Sciatic nerve (tissue), 2 donors: ENCODE measurements around the gene CTSD. TPM values are rescaled to one million over a fixed set of nuclear protein-coding genes. Genes with fewer than 3 reads are reported as not detected.
A peak's percentile ranks its signal among the peaks of the same experiment; 100 is the strongest.

Source experiments
- ATAC-seq: fragments of 200-7000 bp; cut with Tn5 transposase; one replicate; pipeline ENCODE4 v1.9.1; 2020; ENCODE audit warnings: mild to moderate bottlenecking, moderate library complexity
- DNase-seq: peaks from one replicate; pipeline ENCODE4 v3.0.0-alpha.2; 2020; ENCODE audit warnings: low spot score
- intact Hi-C: fragments of 100-400 bp; cut with DNase I; formaldehyde crosslinking; loops from one replicate; pipeline ENCODE4 v1.14.2; 2022
- total RNA-seq: library from RNA; stranded (reverse); fragmentation: NEBNext Ultra II Directional; extraction: Animal tissue kit (Norgen Biotek cat#: 25700); gene quantifications from one replicate; pipeline ENCODE4 v1.2.1, GENCODE V29; 2021
- donor health status: DM: no; HTN: no; CAD: no.
- donor health status: DM: no; HTN: no; CAD: no.

The CTSD gene
- total RNA-seq, 1 donor from 2014 or later = 554 TPM

GRCh38 chr11:1783725-1784529 is 20.2 kb upstream of the CTSD start:
- DNase-seq (no peak), ATAC-seq (no peak)
- intact Hi-C loops = no loop called here

GRCh38 chr11:1782831-1783724 is 19.4 kb upstream of the CTSD start:
- intact Hi-C loops = no loop called here
- ATAC-seq (no peak), DNase-seq (no peak)

- DNase-seq = no peak
- no peak for ATAC-seq
- intact Hi-C loops = no loop called here
Measured at GRCh38 chr11:1782031-1782590, 18.4 kb upstream of the CTSD start.

- intact Hi-C loops = no loop called here
- no peak for ATAC-seq
- peak; percentile 56 for DNase-seq
Measured at GRCh38 chr11:1781593-1781975, 17.9 kb upstream of the CTSD start.

GRCh38 chr11:1780700-1781592 is 17.2 kb upstream of the CTSD start:
- ATAC-seq (peak; percentile 67), DNase-seq (peak; percentile 77)
- intact Hi-C loops = no loop called here

- intact Hi-C loops = no loop called here
- DNase-seq (no peak), ATAC-seq (no peak)
Measured at GRCh38 chr11:1779806-1780699, 16.3 kb upstream of the CTSD start.

GRCh38 chr11:1779034-1779805 is 15.5 kb upstream of the CTSD start:
- ATAC-seq (no peak), DNase-seq (no peak)
- intact Hi-C loops = no loop called here

GRCh38 chr11:1778141-1778911 is 14.6 kb upstream of the CTSD start:
- DNase-seq (peak; percentile 56), ATAC-seq (no peak)
- intact Hi-C loops = no loop called here

GRCh38 chr11:1777737-1778136 is 14.0 kb upstream of the CTSD start:
- intact Hi-C loops = no loop called here

GRCh38 chr11:1776944-1777715 is 13.4 kb upstream of the CTSD start:
- DNase-seq (no peak), ATAC-seq (no peak)
- intact Hi-C loops = no loop called here

More at GRCh38 chr11:1777737-1778136, 14.0 kb upstream of the CTSD start:
- ATAC-seq = no peak
- DNase-seq = no peak

GRCh38 chr11:1776331-1776851 is 12.7 kb upstream of the CTSD start:
- no peak for ATAC-seq
- intact Hi-C loops = no loop called here
- DNase-seq = no peak

- ATAC-seq (no peak), DNase-seq (no peak)
- intact Hi-C loops = loop anchor here (2.0 kb wide), 1 partner anchor 14 kb away; no protein-coding TSS in a partner anchor
Measured at GRCh38 chr11:1774886-1775285, 11.2 kb upstream of the CTSD start.

GRCh38 chr11:1773994-1774550 is 10.3 kb upstream of the CTSD start:
- intact Hi-C loops = loop anchor here (2.0 kb wide), 1 partner anchor 13 kb away; no protein-coding TSS in a partner anchor
- DNase-seq (no peak), ATAC-seq (no peak)

- DNase-seq = peak; percentile 51
- ATAC-seq = no peak
- intact Hi-C loops = no loop called here
Measured at GRCh38 chr11:1773131-1773993, 9.6 kb upstream of the CTSD start.
